GM21825 (cell line): ENCODE results near the gene ABCC8.

Experiments used
- ATAC-seq: cut with Tn5 transposase; IDR thresholded peaks from one replicate; pipeline ENCODE4 v1.9.1; 2021; ENCODE audit warnings: mild to moderate bottlenecking, moderate library complexity; ENCODE audit not compliant: unreplicated experiment

The ABCC8 gene

GRCh38 chr11:17476317-17477083, at the start of gene ABCC8:
Gene ABCC8, minus strand, starts transcription at chr11:17476845. Its CDS starts 69 bp downstream, at chr11:17476776.
- no peak for ATAC-seq

GRCh38 chr11:17526326-17526725, 49.7 kb upstream of the ABCC8 start:
- ATAC-seq = no peak

GRCh38 chr11:17525570-17525969, 48.9 kb upstream of the ABCC8 start:
- no peak for ATAC-seq

- no peak for ATAC-seq
These were observed 47.6 kb upstream of the ABCC8 start for GRCh38 chr11:17524221-17524620.

- no peak for ATAC-seq
These were observed 46.0 kb upstream of the ABCC8 start for GRCh38 chr11:17522655-17523054.

- no peak for ATAC-seq
These were observed 44.7 kb upstream of the ABCC8 start for GRCh38 chr11:17521106-17521900.

GRCh38 chr11:17519061-17519885, 42.6 kb upstream of the ABCC8 start:
- no peak for ATAC-seq

GRCh38 chr11:17518366-17518765, 41.7 kb upstream of the ABCC8 start:
- ATAC-seq = no peak

- ATAC-seq = no peak
These were observed 40.5 kb upstream of the ABCC8 start for GRCh38 chr11:17517186-17517585.

- no peak for ATAC-seq
These were observed 40.0 kb upstream of the ABCC8 start for GRCh38 chr11:17516551-17517150.

GRCh38 chr11:17515443-17516176, 39.0 kb upstream of the ABCC8 start:
- no peak for ATAC-seq

GRCh38 chr11:17514476-17514875, 37.8 kb upstream of the ABCC8 start:
- ATAC-seq = no peak

- no peak for ATAC-seq
These were observed 37.2 kb upstream of the ABCC8 start for GRCh38 chr11:17513853-17514252.

- no peak for ATAC-seq
These were observed 35.5 kb upstream of the ABCC8 start for GRCh38 chr11:17512101-17512500.

GRCh38 chr11:17511571-17511970, 34.9 kb upstream of the ABCC8 start:
- ATAC-seq = no peak

GRCh38 chr11:17510507-17511206, 34.0 kb upstream of the ABCC8 start:
- no peak for ATAC-seq

GRCh38 chr11:17508791-17509190, 32.1 kb upstream of the ABCC8 start:
- ATAC-seq = no peak

GRCh38 chr11:17508306-17508705, 31.7 kb upstream of the ABCC8 start:
- ATAC-seq = no peak

GRCh38 chr11:17507773-17508172, 31.1 kb upstream of the ABCC8 start:
- ATAC-seq = no peak

- ATAC-seq = no peak
These were observed 30.3 kb upstream of the ABCC8 start for GRCh38 chr11:17506942-17507341.
